ENCODE results near the gene RNASE4.

DNA sequence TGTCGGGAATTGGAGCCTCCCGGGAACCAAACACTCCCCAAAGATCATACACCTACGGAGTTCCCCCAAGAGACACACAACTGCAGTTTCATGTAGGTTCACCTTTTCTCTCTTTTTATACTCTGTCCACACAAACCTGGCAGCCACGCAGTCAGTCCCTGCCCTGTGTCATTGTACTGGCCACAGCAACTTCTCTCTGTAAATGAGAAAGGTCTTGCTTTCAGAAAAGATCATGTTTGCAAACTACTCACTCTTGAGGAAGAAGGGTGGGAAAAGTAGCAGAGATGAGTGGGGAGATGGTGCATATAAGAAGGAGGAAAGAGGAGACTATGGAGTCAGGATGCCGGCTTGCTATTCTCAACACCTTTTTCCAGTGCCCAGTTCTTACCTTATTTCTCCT lies 14.6 kb downstream of the RNASE4 start:
- TF ChIP-seq, protein P1, sequence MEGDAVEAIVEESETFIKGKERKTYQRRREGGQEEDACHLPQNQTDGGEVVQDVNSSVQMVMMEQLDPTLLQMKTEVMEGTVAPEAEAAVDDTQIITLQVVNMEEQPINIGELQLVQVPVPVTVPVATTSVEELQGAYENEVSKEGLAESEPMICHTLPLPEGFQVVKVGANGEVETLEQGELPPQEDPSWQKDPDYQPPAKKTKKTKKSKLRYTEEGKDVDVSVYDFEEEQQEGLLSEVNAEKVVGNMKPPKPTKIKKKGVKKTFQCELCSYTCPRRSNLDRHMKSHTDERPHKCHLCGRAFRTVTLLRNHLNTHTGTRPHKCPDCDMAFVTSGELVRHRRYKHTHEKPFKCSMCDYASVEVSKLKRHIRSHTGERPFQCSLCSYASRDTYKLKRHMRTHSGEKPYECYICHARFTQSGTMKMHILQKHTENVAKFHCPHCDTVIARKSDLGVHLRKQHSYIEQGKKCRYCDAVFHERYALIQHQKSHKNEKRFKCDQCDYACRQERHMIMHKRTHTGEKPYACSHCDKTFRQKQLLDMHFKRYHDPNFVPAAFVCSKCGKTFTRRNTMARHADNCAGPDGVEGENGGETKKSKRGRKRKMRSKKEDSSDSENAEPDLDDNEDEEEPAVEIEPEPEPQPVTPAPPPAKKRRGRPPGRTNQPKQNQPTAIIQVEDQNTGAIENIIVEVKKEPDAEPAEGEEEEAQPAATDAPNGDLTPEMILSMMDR (optimal IDR thresholded peaks at IDR 0.05 in 1 of 3, IDR thresholded peaks at IDR 0.05 in 1 of 3, conservative IDR thresholded peaks at IDR 0.05 in 1 of 3; ENCODE audit: extremely low read depth in 1 of 3, insufficient read depth in 2 of 3, low read length in 3 of 3) = no peak
- TF ChIP-seq EZH2 (IDR thresholded peaks at IDR 0.05; ENCODE audit: low read length) = no peak
